Activated T-helper 1 cell treated with Interleukin-2 at 50 U/mL for 16 hours (primary cell): ENCODE measurements around the gene SMCR8.
"Not testable (repeated sequence)": the region's sequence is repeated elsewhere in the genome, so short reads cannot be mapped to it uniquely, and the experiment has no call there.

Experiments
- DNase-seq: peaks from one replicate; pipeline ENCODE4 v3.0.0-alpha.2; 2020; ENCODE audit warnings: low read depth

SMCR8 gene

GRCh38 chr17:18361837-18362697 lies 47.0 kb downstream of the SMCR8 start:
- DNase-seq: no peak

- no peak for DNase-seq
These were observed 47.6 kb downstream of the SMCR8 start for GRCh38 chr17:18362698-18363100.

- DNase-seq: peak; percentile 88
These were observed 48.3 kb downstream of the SMCR8 start, which contains the start of gene SHMT1 for GRCh38 chr17:18363101-18364049. SHMT1 (minus strand) TSS chr17:18363550; CDS start chr17:18355981, 7,569 bp downstream.

GRCh38 chr17:18364166-18364565 lies 49.1 kb downstream of the SMCR8 start:
- DNase-seq: no peak

GRCh38 chr17:18368946-18369345 lies 53.9 kb downstream of the SMCR8 start:
- DNase-seq: no peak

GRCh38 chr17:18370761-18371160 lies 55.7 kb downstream of the SMCR8 start:
- DNase-seq: no peak

GRCh38 chr17:18371455-18371854 lies 56.4 kb downstream of the SMCR8 start:
- DNase-seq: no peak

- not testable (repeated sequence) for DNase-seq
These were observed 58.1 kb downstream of the SMCR8 start for GRCh38 chr17:18373181-18373580.

GRCh38 chr17:18374216-18374615 lies 59.1 kb downstream of the SMCR8 start:
- no peak for DNase-seq
